Melanocyte of skin (primary cell): ENCODE data around the gene PMIS2. TPM values are rescaled to one million over a fixed set of nuclear protein-coding genes. Genes with fewer than 3 reads are reported as not detected.

ENCODE experiments used
- total RNA-seq, 2 donors: library from RNA; depleted of rRNA; stranded (reverse); fragments of >200 nt; gene quantifications; 2 replicates each; pipeline ENCODE4 v1.2.3, GENCODE V29; 2012

Gene PMIS2
- not detected for total RNA-seq

DNA sequence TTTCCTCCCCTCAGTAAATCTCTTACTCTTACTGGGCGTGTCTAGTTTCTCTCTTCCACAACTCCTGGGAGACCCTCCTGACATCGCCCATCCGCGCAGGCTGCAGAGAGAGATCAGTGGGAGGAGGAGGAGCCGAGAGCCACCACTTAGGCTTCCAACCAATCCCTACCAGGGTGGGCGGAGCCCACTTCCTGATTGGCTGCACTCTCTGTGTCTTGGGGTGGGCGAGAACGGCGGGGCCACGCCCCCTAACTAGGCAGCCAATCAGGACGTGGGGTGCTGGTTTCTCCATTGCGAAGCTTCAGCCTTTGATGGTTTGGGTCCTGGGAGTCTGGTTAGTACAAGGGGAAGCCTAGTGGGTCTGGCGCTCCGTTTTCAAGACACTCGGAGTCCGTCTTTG is at the start of gene PMIS2:
TSS of gene PMIS2 (plus strand) at position 326 of the 400 bp plus-strand sequence. CDS start 87 bp downstream, outside the sequence.

DNA sequence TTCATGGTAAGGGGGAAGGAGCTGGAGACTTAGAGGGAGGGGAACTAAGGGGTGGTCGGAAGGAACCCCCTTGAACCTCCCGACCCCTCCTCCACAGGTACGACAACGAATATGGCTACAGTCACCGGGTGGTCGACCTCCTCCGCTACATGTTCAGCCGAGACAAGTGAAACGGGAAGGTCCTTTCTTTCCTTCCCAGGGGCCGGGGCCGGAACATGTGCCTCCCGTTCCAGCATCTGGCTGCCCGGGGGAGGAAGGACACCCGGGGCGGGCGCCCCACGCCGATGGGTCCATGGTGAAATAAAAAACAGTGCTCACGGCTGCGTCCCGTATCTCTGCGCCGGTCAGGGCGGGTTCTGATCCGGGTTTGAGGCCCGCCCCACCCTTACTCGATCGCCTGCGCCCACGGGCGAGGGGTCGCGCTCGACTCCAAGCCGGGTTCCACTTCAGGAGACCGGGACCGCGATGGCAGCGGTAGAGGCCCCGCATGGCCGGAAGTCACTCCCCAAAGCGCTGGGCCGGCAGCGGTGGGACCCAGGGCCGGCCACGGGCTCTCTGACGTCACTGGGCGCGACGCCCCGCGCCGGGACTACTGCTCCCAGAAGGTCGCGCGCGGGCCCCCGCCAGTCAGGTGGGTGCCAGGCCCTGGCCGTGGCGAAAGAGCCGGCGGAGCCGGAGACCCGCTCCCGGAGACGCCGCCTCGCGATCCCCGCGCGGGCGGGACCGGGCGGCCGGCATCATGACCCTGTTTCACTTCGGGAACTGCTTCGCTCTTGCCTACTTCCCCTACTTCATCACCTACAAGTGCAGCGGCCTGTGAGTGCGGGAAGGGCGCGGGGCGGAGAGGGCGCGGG is 40.7 kb upstream of the PMIS2 start, which contains the start of gene TMEM147:
TSS of gene TMEM147 (plus strand) at position 626 of the 854 bp plus-strand sequence. CDS start at position 740, 114 bp downstream.

DNA sequence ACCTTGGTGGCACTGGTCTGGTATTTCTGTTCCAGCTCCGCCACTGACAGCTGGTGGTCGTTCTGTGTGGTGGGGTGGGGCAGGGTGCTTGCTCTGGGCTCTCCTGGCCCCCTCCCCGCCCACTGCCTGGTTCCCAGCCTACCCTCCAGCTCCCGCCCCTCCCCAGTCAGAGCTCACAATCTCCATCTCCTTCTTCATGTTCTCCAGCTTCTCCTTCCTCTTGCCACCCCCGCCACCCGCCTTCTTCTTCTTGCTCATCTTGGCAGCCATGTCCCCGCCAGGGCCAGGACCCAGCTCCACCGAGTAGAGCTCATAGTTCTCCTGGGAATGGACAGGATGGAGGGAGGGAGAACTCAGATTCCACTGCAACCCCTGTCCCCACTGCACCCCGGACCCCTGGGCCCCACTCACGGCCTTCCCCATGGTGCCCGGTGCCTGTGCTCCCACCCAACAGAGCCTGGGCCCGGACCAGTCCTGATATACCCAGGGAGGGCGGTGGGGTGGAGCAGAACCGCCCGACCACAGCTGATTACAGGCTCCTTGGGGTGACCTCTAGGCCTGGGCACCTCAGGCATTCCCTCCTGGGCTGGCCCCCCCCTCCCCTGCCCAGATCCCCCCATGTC is 22.7 kb upstream of the PMIS2 start, which contains the start of gene ATP4A:
TSS of gene ATP4A (minus strand) at position 452 of the 623 bp plus-strand sequence. CDS start at position 423, 29 bp downstream.

DNA sequence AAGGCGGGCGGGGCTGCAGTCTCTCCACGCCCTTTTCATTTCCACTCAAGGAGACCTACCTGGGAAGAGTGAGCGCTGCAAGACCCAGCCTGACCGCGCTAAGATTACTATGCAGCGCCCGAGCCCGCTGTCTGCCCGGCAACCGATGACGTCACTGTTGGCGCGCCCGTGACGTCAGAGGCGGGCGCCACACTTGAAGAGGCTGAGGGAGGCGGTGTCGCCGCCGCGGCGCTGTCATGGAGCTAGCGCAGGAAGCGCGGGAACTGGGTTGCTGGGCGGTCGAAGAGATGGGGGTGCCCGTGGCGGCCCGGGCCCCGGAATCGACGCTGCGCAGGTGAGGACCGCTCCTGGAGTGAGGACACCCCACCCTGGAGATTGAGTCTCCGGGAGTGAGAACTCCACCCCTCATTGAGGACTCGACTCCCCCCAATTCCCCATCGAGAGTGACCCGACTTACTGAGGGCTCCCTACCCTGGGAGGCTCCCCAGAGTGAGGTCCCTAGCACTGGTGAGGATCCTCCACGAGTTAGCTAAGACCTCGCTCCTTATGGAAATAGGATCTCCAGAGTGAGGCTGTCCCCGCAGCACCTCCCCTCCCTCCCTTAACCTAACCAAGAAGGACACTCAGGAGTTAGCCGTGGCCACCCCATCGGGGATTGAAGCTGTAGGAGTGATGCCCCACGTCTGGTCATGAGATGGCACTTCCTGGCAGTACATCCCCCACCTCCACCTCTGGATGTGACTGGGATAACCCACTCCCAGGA is 26.8 kb downstream of the PMIS2 start, which contains the start of gene HAUS5:
TSS of gene HAUS5 (plus strand) at position 177 of the 763 bp plus-strand sequence. CDS start at position 237, 60 bp downstream.

DNA sequence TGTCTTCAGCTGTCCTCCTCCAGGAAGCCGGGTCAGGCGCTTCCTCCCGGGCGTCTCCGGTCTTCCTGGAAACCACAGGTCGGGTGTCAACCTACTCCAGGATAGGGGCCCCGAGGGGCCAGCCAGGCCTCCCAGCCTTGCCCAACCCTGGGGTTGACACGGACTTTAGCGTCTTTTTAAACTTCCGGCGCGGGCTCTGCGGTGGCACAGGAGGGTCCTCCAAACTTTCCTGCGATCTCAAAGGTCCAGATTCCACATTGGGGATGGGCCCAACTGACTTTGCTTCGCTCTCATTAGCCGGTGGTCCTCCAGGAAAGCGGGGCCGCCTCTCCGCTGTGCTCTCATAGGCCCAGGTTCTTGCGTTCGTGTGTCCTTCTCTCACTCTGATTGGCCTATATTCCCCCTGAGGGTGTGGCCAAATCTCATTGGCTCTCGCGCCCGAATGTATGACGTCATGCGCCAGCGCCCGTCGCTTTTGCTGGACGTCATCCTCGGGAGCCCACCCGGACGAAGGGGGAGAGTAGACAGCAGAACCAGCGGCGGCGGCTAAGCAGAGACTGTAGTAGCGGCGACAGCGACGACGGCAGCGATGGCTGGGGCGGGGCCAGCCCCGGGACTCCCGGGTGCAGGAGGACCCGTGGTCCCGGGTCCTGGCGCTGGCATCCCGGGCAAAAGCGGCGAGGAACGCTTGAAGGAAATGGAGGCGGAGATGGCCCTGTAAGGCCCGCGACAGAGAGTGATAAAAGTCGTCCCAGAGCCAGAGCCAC is 42.8 kb downstream of the PMIS2 start, which contains the start of gene RBM42:
TSS of gene RBM42 (plus strand) at position 472 of the 767 bp plus-strand sequence. CDS start at position 590, 118 bp downstream.

Other genes with a start within 250 kb of the PMIS2 start
- gene FFAR1, start 238.3 kb upstream of the PMIS2 start, total RNA-seq: not detected
- gene FFAR3, start 227.7 kb upstream of the PMIS2 start, total RNA-seq: not detected
- gene GPR42, start 215.1 kb upstream of the PMIS2 start, total RNA-seq: not detected
- under 1 TPM in 1 of 2 donors, not detected in 1; 0.69 TPM for gene FFAR2, start 137.9 kb upstream of the PMIS2 start, total RNA-seq
- not detected for gene KRTDAP, start 95.7 kb upstream of the PMIS2 start, total RNA-seq
- gene DMKN, start 72.5 kb upstream of the PMIS2 start, total RNA-seq: 1 to 10 TPM; 2.0 to 6.2 TPM
- gene SBSN, start 57.9 kb upstream of the PMIS2 start, total RNA-seq: under 1 TPM in 1 of 2 donors, not detected in 1; under 0.01 TPM
- gene GAPDHS, start 52.7 kb upstream of the PMIS2 start, total RNA-seq: 10 to 100 TPM in 1 of 2 donors, 1 to 10 TPM in 1; 5.9 to 10.3 TPM
- 100 to 1,000 TPM; 118 to 126 TPM for gene TMEM147, start 40.5 kb upstream of the PMIS2 start, total RNA-seq
- not detected for gene ATP4A, start 22.5 kb upstream of the PMIS2 start, total RNA-seq
- 10 to 100 TPM in 1 of 2 donors, 1 to 10 TPM in 1; 6.5 to 11.3 TPM for gene HAUS5, start 26.6 kb downstream of the PMIS2 start, total RNA-seq
- gene RBM42, start 42.9 kb downstream of the PMIS2 start, total RNA-seq: 10 to 100 TPM; 58.5 to 63.6 TPM
- gene ETV2, start 55.6 kb downstream of the PMIS2 start, total RNA-seq: under 1 TPM in 1 of 2 donors, not detected in 1; 0.33 TPM
- gene COX6B1, start 62.1 kb downstream of the PMIS2 start, total RNA-seq: 100 to 1,000 TPM; 272 to 275 TPM
- gene UPK1A, start 80.3 kb downstream of the PMIS2 start, total RNA-seq: not detected
- gene ZBTB32, start 118.4 kb downstream of the PMIS2 start, total RNA-seq: not detected
- 1 to 10 TPM; 7.6 to 8.3 TPM for gene KMT2B, start 131.8 kb downstream of the PMIS2 start, total RNA-seq
- gene IGFLR1, start 156.3 kb downstream of the PMIS2 start, total RNA-seq: 1 to 10 TPM in 1 of 2 donors, under 1 TPM in 1; 0.69 to 3.3 TPM
- gene U2AF1L4, start 159.2 kb downstream of the PMIS2 start, total RNA-seq: 1 to 10 TPM; 2.8 to 6.0 TPM
- gene PSENEN, start 159.5 kb downstream of the PMIS2 start, total RNA-seq: 10 to 100 TPM; 14.8 to 19.3 TPM
- 10 to 100 TPM; 11.0 to 13.1 TPM for gene LIN37, start 162.4 kb downstream of the PMIS2 start, total RNA-seq
- gene HSPB6, start 170.9 kb downstream of the PMIS2 start, total RNA-seq: 1 to 10 TPM in 1 of 2 donors, under 1 TPM in 1; 0.67 to 1.7 TPM
- gene PROSER3, start 172.0 kb downstream of the PMIS2 start, total RNA-seq: 1 to 10 TPM; 5.5 to 9.0 TPM
- 1 to 10 TPM; 1.3 to 7.9 TPM for gene ARHGAP33, start 189.4 kb downstream of the PMIS2 start, total RNA-seq
- gene PRODH2, start 226.7 kb downstream of the PMIS2 start, total RNA-seq: not detected